ENCODE measurements around the gene ATF2. TPM values are rescaled to one million over a fixed set of nuclear protein-coding genes. Genes with fewer than 3 reads are reported as not detected.

Gene ATF2
- total and polyA plus RNA-seq, 2 of the 8 experiments (the other 6 are each of a cell fraction or from before 2014, with no cell fraction given): 31.2 to 46.5 TPM

- FAIRE-seq (peak; percentile 72), DNase-seq (ENCODE audit: low read depth in 1 of 2, low spot score in 2 of 2) (no peak)
- Histone ChIP-seq H3K4me3 (ENCODE audit: extremely low read depth in 1 of 4, insufficient read depth in 2 of 4, low read depth in 3 of 4, low read length in 4 of 4) (no peak overlapping the region), H3K27ac (ENCODE audit: low read depth, low read length) (no peak overlapping the region), H2AFZ (ENCODE audit: low read length) (no peak overlapping the region), H3K79me2 (ENCODE audit: control insufficient read depth in 1 of 2, insufficient read depth in 2 of 2, low read length in 2 of 2) (peaks cover 0 to 40% of the 10 kb centered on the region in 2 experiments; a peak in 2 of 4 replicates), H4K91ac (replicated peaks; ENCODE audit: insufficient read length, low read length) (no peak overlapping the region), H3K23ac (ENCODE audit: insufficient read length) (no peak overlapping the region), H3K79me1 (ENCODE audit: low read depth, low read length) (no peaks in the 10 kb centered on the region), H3K9ac (replicated peaks in 1 of 4; ENCODE audit: extremely low read depth in 1 of 4, low read depth in 3 of 4, low read length in 3 of 4) (no peak overlapping the region), H4K20me1 (replicated peaks in 1 of 2; ENCODE audit: control insufficient read depth in 1 of 2, insufficient read depth in 2 of 2, low read length in 2 of 2) (peaks cover 0 to 2% of the 10 kb centered on the region in 2 experiments), H2BK12ac (ENCODE audit: low read depth, low read length) (no peak overlapping the region), H2BK15ac (ENCODE audit: low read length) (no peak overlapping the region), H3K18ac (ENCODE audit: extremely low read depth, low read length) (no peak overlapping the region), H3K23me2 (ENCODE audit: low read depth, low read length) (no peaks in the 10 kb centered on the region), H3K4ac (replicated peaks; ENCODE audit: insufficient read length, low read depth, low read length) (no peak overlapping the region), H3K9me3 (ENCODE audit: insufficient read depth in 2 of 2, low read depth in 1 of 2, low read length in 1 of 2) (no peaks in the 10 kb centered on the region), H2BK5ac (ENCODE audit: low read depth, low read length) (no peak overlapping the region), H3K27me3 (replicated peaks in 1 of 4; ENCODE audit: control insufficient read depth in 3 of 4, extremely low read depth in 1 of 4, insufficient read depth in 3 of 4, low read length in 3 of 4) (no peaks in the 10 kb centered on the region), H4K5ac (ENCODE audit: insufficient read length, low read depth, low read length) (no peak overlapping the region), H3K56ac (replicated peaks; ENCODE audit: insufficient read length, low read depth, low read length) (no peak overlapping the region), H3K36me3 (ENCODE audit: control insufficient read depth in 2 of 4, insufficient read depth in 4 of 4, low read length in 3 of 4) (peaks cover 0 to 26% (median 0%) of the 10 kb centered on the region in 4 experiments; a peak in 2 of 8 replicates), H2AK5ac (ENCODE audit: low read depth, low read length) (no peak overlapping the region), H2BK20ac (ENCODE audit: low read length) (no peak overlapping the region), H3K4me1 (replicated peaks in 1 of 4; ENCODE audit: control insufficient read depth in 3 of 4, insufficient read depth in 4 of 4, low read length in 3 of 4) (no peaks in the 10 kb centered on the region; a peak in 1 of 7 replicates), H3K14ac (ENCODE audit: insufficient read length) (no peak overlapping the region), H2BK120ac (replicated peaks; ENCODE audit: low read depth, low read length) (no peak overlapping the region), H4K8ac (ENCODE audit: extremely low read depth, insufficient read depth, low read length) (no peak overlapping the region), H3K4me2 (ENCODE audit: insufficient read depth in 1 of 2, low read depth in 2 of 2, low read length in 2 of 2) (no peak overlapping the region)
- CTCF ChIA-PET (ENCODE audit: partially characterized antibody): interaction anchor here (0.6 to 1.7 kb wide), 10 partner anchors 11 to 481 kb away, joined by 3 to 5 read pairs (median 3); no protein-coding TSS in a partner anchor
- 85% methylated on average over 3 of the region's 3 CpGs; no CpG with 5 or more reads in 1 of the 2 experiments for WGBS, 2 experiments (ENCODE audit: extremely low coverage in 1 of 2, insufficient coverage in 1 of 2, insufficient read length in 1 of 2, insufficient replicate concordance in 2 of 2, low coverage in 1 of 2, low lambda C conversion rate in 2 of 2, missing lambda C conversion rate in 1 of 2)
- POLR2A ChIA-PET (ENCODE audit: partially characterized antibody): interaction anchor here (0.7 kb wide), 1 partner anchor 73 kb away, joined by 3 read pairs; no protein-coding TSS in a partner anchor
- TF ChIP-seq KDM5A (IDR thresholded peaks at IDR 0.05; ENCODE audit: low read length) (no peak), HDAC6 (IDR thresholded peaks at IDR 0.05; ENCODE audit: low read depth, low read length) (no peak), TEAD4 (IDR thresholded peaks at IDR 0.05; ENCODE audit: low read depth, low read length) (no peak), RBBP5 (IDR thresholded peaks at IDR 0.05; ENCODE audit: borderline replicate concordance, low read depth, low read length) (no peak), MAFK (IDR thresholded peaks at IDR 0.05; ENCODE audit: low read depth, low read length) (no peak), RAD21 (IDR thresholded peaks at IDR 0.05 in 1 of 2, conservative IDR thresholded peaks at IDR 0.05 in 1 of 2; ENCODE audit: low read depth in 2 of 2, low read length in 2 of 2) (no peak), CEBPB (IDR thresholded peaks at IDR 0.05; ENCODE audit: low read depth, low read length) (no peak), KDM1A (IDR thresholded peaks at IDR 0.05; ENCODE audit: borderline replicate concordance, low read length) (no peak), CTBP2 (IDR thresholded peaks at IDR 0.05; ENCODE audit: borderline replicate concordance, insufficient read depth, insufficient read length, low read length) (no peak), NANOG (IDR thresholded peaks at IDR 0.05; ENCODE audit: insufficient read depth, low read depth, low read length, poor library complexity, severe bottlenecking) (no peak), YY1 (IDR thresholded peaks at IDR 0.05; ENCODE audit: low read depth, low read length) (no peak), JUN (IDR thresholded peaks at IDR 0.05; ENCODE audit: low read depth, low read length) (no peak), SIN3A (conservative IDR thresholded peaks at IDR 0.05 in 1 of 2, IDR thresholded peaks at IDR 0.05 in 1 of 2; ENCODE audit: low read depth in 1 of 2, low read length in 2 of 2) (no peak), SIRT6 (IDR thresholded peaks at IDR 0.05; ENCODE audit: low read length) (no peak)
Measured at GRCh38 chr2:175135177-175135576, 32.8 kb downstream of the ATF2 start.
